Measurements from ENCODE around the gene POU6F1. TPM values are rescaled to one million over a fixed set of nuclear protein-coding genes. Genes with fewer than 3 reads are reported as not detected.

POU6F1 gene
- total RNA-seq, 1 experiment from 2014 or later, result 13.3 TPM

DNA sequence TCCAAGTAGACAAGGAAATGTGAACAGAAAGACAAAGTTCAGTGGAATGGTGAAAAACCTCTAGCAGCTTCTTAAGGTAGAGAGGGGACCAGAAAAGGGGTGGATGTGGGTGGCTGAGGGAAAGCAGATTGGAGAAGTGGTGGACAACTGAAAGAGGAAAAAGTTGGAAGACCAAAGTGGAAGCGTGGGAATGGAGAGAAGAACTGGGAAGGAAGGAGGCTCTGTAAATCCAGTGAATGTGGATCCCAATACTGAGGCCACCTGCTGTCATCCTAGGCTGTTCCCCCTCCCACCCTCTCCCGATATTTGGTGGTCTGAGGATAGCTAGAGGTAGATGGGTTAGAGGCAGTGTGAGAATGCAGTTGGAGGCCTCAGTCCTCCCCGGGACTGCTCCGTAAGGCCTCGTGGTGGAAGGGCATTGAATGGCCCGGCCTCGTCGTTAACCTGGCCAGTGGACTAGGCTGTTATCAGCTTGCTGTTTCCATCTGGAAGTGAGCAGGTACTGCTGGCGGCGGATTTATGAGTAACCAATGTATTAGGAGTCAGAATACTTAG is 822 bp upstream of the POU6F1 start:
- Histone ChIP-seq H4K91ac (ENCODE audit: insufficient read length, low read depth, low read length) (no peak overlapping the region), H2BK12ac (ENCODE audit: insufficient read length, low read depth, low read length) (peak overlapping the region; percentile 9), H3K18ac (ENCODE audit: insufficient read length, low read depth, low read length) (peak overlapping the region; percentile 22), H4K5ac (ENCODE audit: insufficient read length, low read depth, low read length) (no peak overlapping the region), H3K14ac (ENCODE audit: insufficient read depth, low read length) (peak overlapping the region; percentile 87; the same call in 1 of the 2 replicates), H3K4me2 (ENCODE audit: insufficient read depth, insufficient read length, low read length) (peak overlapping the region; percentile 81), H3K4me1 (ENCODE audit: insufficient read depth, low read length) (no peaks in the 10 kb centered on the region; the same call in 1 of the 2 replicates), H3K27me3 (ENCODE audit: insufficient read depth, low read length) (no peaks in the 10 kb centered on the region), H2BK120ac (ENCODE audit: low read depth, low read length, poor library complexity, severe bottlenecking) (no peak overlapping the region), H2AFZ (ENCODE audit: low read length) (no peak overlapping the region), H3T11ph (ENCODE audit: low read length) (no peak overlapping the region), H3K79me1 (ENCODE audit: insufficient read depth, low read depth, low read length, poor library complexity, severe bottlenecking) (no peaks in the 10 kb centered on the region), H2AK5ac (ENCODE audit: insufficient read length, low read length) (no peak overlapping the region), H4K20me1 (ENCODE audit: control insufficient read depth, insufficient read depth, insufficient read length) (no peaks in the 10 kb centered on the region), H3K27ac (ENCODE audit: insufficient read length, low read depth, low read length) (peak overlapping the region; percentile 7), H2BK5ac (ENCODE audit: insufficient read length, low read length) (no peak overlapping the region), H3K56ac (ENCODE audit: insufficient read length, low read depth, low read length) (no peak overlapping the region), H3K23me2 (ENCODE audit: insufficient read length, low read depth, low read length, poor library complexity, severe bottlenecking) (peaks cover 15% of the 10 kb centered on the region), H2BK15ac (ENCODE audit: low read depth, low read length) (no peak overlapping the region), H3K9ac (ENCODE audit: extremely low read depth, insufficient read length, low read length) (peak overlapping the region; percentile 50), H4K8ac (replicated peaks; ENCODE audit: insufficient read length, low read depth, low read length) (no peak overlapping the region), H3K9me3 (ENCODE audit: control insufficient read depth, low read depth, low read length) (no peaks in the 10 kb centered on the region), H3K79me2 (ENCODE audit: insufficient read depth, low read length) (no peaks in the 10 kb centered on the region), H2BK20ac (ENCODE audit: low read depth, low read length, poor library complexity, severe bottlenecking) (no peak overlapping the region), H3K4ac (ENCODE audit: low read depth, low read length) (no peak overlapping the region), H3K23ac (ENCODE audit: insufficient read length, low read depth, low read length) (no peak overlapping the region)
- peaks cover 18% of the 10 kb centered on the region in 2 experiments for H3K4me1 Mint-ChIP-seq
- TF ChIP-seq, protein P1, sequence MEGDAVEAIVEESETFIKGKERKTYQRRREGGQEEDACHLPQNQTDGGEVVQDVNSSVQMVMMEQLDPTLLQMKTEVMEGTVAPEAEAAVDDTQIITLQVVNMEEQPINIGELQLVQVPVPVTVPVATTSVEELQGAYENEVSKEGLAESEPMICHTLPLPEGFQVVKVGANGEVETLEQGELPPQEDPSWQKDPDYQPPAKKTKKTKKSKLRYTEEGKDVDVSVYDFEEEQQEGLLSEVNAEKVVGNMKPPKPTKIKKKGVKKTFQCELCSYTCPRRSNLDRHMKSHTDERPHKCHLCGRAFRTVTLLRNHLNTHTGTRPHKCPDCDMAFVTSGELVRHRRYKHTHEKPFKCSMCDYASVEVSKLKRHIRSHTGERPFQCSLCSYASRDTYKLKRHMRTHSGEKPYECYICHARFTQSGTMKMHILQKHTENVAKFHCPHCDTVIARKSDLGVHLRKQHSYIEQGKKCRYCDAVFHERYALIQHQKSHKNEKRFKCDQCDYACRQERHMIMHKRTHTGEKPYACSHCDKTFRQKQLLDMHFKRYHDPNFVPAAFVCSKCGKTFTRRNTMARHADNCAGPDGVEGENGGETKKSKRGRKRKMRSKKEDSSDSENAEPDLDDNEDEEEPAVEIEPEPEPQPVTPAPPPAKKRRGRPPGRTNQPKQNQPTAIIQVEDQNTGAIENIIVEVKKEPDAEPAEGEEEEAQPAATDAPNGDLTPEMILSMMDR (conservative IDR thresholded peaks at IDR 0.05), result no peak
- WGBS (ENCODE audit: extremely low coverage, insufficient read length, low lambda C conversion rate), result no CpG with 5 or more reads among the region's 10 CpGs
- H3K27me3 Mint-ChIP-seq (ENCODE audit: low read depth), result no peaks in the 10 kb centered on the region
- DNase-seq, result peak; percentile 64
- peak overlapping the region; percentile 89 to 94 (median 90) for H3K27ac Mint-ChIP-seq
- H3K9me3 Mint-ChIP-seq, result no peaks in the 10 kb centered on the region
- H3K4me3 Mint-ChIP-seq, result peak overlapping the region; percentile 73 to 78
- H3K36me3 Mint-ChIP-seq (ENCODE audit: insufficient read depth in 1 of 3, low read depth in 3 of 3), result peaks cover 0 to 7% (median 5%) of the 10 kb centered on the region in 3 experiments; a peak in 5 of 7 replicates

Data from H9 (cell line).